ENCODE measurements around the gene CYP2C19.
"Not testable (repeated sequence)": the region's sequence is repeated elsewhere in the genome, so short reads cannot be mapped to it uniquely, and the experiment has no call there.

Gene CYP2C19

DNA sequence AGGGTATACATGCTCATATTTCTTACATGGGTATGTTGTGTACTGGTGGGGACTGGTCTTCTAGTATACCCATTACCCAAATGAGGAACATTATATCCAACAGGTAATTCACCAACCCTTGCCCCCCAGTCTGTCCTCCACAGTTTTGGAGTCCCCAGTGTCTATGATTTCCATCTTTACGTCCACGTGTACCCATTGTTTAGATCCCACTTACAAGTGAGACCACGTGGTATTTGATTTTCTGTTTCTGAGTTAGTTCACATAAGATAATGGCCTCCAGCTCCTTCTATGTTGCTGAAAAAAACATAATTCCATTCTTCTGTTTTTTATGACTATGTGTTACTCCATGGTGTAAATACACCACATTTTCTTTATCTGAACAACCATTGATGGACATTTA, 126.6 kb downstream of the CYP2C19 start:
- no peak for DNase-seq

DNA sequence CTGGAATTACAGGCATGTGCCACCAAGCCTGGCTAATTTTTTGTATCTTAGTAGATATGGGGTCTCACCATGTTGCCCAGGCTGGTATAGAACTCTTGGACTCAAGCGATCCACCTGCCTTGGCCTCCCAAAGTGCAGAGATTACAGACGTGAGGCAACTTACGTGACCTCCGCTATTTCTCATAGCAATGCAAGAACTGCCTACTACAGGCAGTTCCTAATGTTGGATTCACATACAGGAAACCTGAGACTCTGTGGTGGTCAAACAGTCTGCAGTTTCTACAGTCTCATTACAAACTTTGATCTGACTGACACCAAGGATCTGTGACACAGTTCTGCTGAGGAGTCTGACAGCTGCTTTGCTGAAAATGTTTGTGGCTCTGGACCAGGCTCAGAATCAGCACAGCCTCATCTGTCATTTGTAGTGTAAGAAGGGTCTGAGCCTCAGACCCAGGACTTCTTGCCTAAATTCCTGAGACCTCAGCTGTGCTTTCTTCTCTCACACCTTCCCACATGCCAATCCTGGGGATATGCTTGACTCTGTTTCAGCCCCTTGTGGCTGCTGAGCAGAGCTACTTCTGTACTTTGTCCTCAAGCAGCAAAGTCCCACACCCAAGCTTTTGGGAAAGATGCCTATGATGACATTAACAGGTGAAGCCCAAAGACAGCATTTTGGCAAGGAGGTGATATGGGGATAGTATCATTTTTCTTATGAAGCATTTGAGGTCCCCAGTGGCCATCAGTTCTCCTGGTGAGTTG, 128.0 kb downstream of the CYP2C19 start:
- no peak for DNase-seq

DNA sequence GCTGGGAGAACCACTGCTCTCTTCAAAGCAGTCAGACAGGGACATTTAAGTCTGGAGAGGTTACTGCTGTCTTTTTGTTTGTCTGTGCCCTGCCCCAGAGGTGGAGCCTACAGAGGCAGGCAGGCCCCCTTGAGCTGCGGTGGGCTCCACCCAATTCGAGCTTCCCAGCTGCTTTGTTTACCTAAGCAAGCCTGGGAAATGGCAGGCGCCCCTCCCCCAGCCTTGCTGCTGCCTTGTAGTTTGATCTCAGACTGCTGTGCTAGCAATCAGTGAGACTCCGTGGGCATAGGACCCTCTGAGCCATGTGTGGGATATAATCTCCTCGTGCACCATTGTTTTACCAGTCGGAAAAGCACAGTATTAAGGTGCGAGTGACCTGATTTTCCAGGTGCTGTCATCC, 135.9 kb downstream of the CYP2C19 start:
- not testable (repeated sequence) for DNase-seq

- no peak for DNase-seq
These were observed 139.6 kb downstream of the CYP2C19 start for GRCh38 chr10:94902080-94902479.

- DNase-seq = no peak
These were observed 140.1 kb downstream of the CYP2C19 start for GRCh38 chr10:94902570-94902969.

Data from activated CD4-positive, alpha-beta T cell treated with anti-CD3 and anti-CD28 coated beads for 4 hours (primary cell).